MCF 10A (cell line): ENCODE measurements around the gene MAP4. TPM values are rescaled to one million over a fixed set of nuclear protein-coding genes. Genes with fewer than 3 reads are reported as not detected.

ENCODE experiments used
- BruUV-seq: library from RNA; stranded (reverse); fragments of 400-500 nt; replicated peaks from 2 replicates; lab custom pipeline; 2021; lab: Mats Ljungman, UMichigan
- CTCF ChIA-PET: fragments of 300-600 bp; sonication (Branson Sonifier 250); formaldehyde crosslinking; extraction: SDS; loops from one replicate; lab custom pipeline; 2021; ENCODE audit warnings: antibody characterized with exemption, inconsistent platforms; lab: Yijun Ruan, JAX
- POLR2A ChIA-PET: fragments of 300-600, 350-650 bp; sonication (Branson Sonifier 250); formaldehyde crosslinking; extraction: SDS; loops from one replicate; lab custom pipeline; 2020; ENCODE audit warnings: antibody characterized with exemption, inconsistent platforms; lab: Yijun Ruan, JAX
- DNase-seq: peaks from one replicate; pipeline ENCODE4 v3.0.0-alpha.2; 2018; ENCODE audit not compliant: unreplicated experiment
- H3K27ac Mint-ChIP-seq: one replicate; pipeline ENCODE4 v1.8.0; 2022; ENCODE audit warnings: mild to moderate bottlenecking, low read depth, mixed read lengths; ENCODE audit not compliant: unreplicated experiment
- H3K27me3 Mint-ChIP-seq: one replicate; pipeline ENCODE4 v1.8.0; 2022; ENCODE audit warnings: mixed read lengths; ENCODE audit not compliant: insufficient read depth, unreplicated experiment
- H3K36me3 Mint-ChIP-seq: one replicate; pipeline ENCODE4 v1.8.0; 2022; ENCODE audit warnings: mild to moderate bottlenecking, moderate library complexity, mixed read lengths; ENCODE audit not compliant: insufficient read depth, unreplicated experiment
- H3K4me1 Mint-ChIP-seq: one replicate; pipeline ENCODE4 v1.8.0; 2022; ENCODE audit warnings: mixed read lengths; ENCODE audit not compliant: insufficient read depth, unreplicated experiment
- H3K4me3 Mint-ChIP-seq: one replicate; pipeline ENCODE4 v1.8.0; 2022; ENCODE audit warnings: mild to moderate bottlenecking, moderate library complexity, mixed read lengths; ENCODE audit not compliant: unreplicated experiment
- H3K9me3 Mint-ChIP-seq: one replicate; pipeline ENCODE4 v1.8.0; 2022; ENCODE audit warnings: mixed read lengths; ENCODE audit not compliant: unreplicated experiment
- intact Hi-C: fragments of 100-400 bp; cut with micrococcal nuclease; formaldehyde crosslinking; loops from 2 replicates; pipeline ENCODE4 v1.14.1; 2022
- total RNA-seq: library from RNA; stranded (reverse); gene quantifications from 2 replicates; pipeline ENCODE4 v1.2.3, GENCODE V29; 2022
- TF ChIP-seq, protein P1 (sequence below): fragments of 200-600 bp; IDR thresholded peaks from one replicate; pipeline ENCODE4 v1.8.0; 2022; ENCODE audit warnings: antibody characterized with exemption, mild to moderate bottlenecking; ENCODE audit not compliant: unreplicated experiment

MAP4 gene
- total RNA-seq, 1 experiment from 2014 or later, result 217 TPM

DNA sequence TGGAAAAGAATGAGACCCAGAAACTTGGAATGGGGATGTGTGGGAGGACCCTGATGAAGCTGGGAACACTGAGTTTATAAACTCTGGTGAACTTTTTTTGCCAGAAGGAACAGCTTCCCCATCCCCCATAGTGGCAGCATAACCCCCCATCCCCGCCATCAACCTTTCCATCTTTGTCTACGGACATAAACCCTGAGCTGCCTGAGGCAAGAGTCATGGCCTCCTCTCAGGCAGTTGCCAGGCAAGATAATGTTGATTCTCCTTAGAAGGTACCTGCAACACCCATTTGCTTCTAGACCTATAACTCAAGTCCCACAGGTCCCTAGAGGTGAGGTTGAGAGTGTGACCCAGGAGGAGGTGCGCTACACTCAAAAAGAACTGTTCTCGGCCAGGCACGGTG lies 11.5 kb downstream of the MAP4 start:
- Mint-ChIP-seq H3K27ac (no peak overlapping the region), H3K9me3 (no peaks in the 10 kb centered on the region), H3K4me3 (no peak overlapping the region), H3K27me3 (no peaks in the 10 kb centered on the region), H3K36me3 (peaks cover 18% of the 10 kb centered on the region), H3K4me1 (no peaks in the 10 kb centered on the region)
- DNase-seq, result no peak
- POLR2A ChIA-PET, result interaction anchor here (1.0 kb wide), 1 partner anchor 12 kb away, joined by 3 read pairs; no protein-coding TSS in a partner anchor
- TF ChIP-seq, protein P1, sequence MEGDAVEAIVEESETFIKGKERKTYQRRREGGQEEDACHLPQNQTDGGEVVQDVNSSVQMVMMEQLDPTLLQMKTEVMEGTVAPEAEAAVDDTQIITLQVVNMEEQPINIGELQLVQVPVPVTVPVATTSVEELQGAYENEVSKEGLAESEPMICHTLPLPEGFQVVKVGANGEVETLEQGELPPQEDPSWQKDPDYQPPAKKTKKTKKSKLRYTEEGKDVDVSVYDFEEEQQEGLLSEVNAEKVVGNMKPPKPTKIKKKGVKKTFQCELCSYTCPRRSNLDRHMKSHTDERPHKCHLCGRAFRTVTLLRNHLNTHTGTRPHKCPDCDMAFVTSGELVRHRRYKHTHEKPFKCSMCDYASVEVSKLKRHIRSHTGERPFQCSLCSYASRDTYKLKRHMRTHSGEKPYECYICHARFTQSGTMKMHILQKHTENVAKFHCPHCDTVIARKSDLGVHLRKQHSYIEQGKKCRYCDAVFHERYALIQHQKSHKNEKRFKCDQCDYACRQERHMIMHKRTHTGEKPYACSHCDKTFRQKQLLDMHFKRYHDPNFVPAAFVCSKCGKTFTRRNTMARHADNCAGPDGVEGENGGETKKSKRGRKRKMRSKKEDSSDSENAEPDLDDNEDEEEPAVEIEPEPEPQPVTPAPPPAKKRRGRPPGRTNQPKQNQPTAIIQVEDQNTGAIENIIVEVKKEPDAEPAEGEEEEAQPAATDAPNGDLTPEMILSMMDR, result no peak
- intact Hi-C loops, result no loop called here
- no TSS peak for BruUV-seq
- CTCF ChIA-PET, result no interaction called here

DNA sequence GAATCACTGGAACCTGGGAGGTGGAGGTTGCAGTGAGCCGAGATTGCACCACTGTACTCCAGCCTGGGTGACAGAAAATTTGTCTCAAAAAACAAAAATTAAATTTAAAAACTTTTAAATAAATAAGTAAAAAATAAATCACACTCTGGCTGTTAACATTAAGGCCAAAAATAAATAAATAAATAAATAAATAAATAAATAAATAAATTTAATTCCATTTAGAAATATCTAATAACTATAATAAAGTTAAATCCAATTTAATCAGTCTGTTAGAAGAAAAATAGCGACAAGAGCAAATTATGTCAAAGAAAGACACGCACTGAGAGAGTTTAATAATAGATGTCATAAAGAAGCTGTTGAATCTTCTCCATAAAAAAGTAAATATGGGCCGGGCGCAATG lies 13.4 kb downstream of the MAP4 start:
- intact Hi-C loops, result no loop called here
- ChIA-PET CTCF (interaction anchor here (0.6 to 5.7 kb wide), 3 partner anchors 10 to 81 kb away, joined by 3 to 32 read pairs (median 4); no protein-coding TSS in a partner anchor), POLR2A (no interaction called here)
- peaks cover 19% of the 10 kb centered on the region for H3K36me3 Mint-ChIP-seq
- no peak for DNase-seq
- TF ChIP-seq, protein P1, result no peak
- H3K4me1 Mint-ChIP-seq, result no peaks in the 10 kb centered on the region
- no TSS peak for BruUV-seq
- no peak overlapping the region for H3K27ac Mint-ChIP-seq
- H3K27me3 Mint-ChIP-seq, result no peaks in the 10 kb centered on the region
- no peak overlapping the region for H3K4me3 Mint-ChIP-seq
- no peaks in the 10 kb centered on the region for H3K9me3 Mint-ChIP-seq

DNA sequence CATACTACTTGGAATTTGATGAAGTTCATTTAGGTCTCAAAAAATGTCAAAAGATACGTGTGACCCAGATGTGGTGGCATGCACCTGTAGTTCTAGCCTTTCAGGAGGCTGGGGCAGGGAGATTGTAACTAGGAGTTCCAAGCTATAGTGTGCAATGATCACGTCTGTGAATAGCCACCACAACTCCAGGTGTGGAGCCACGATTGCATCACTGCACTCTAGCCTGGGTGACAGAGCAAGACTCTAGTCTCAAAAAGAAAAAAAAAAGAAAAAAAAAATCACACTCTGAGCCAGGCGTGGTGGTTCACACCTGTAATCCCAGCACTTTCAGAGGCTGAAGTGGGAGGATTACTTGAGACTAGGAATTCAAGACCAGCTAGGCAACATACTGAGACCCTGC lies 14.2 kb downstream of the MAP4 start:
- BruUV-seq, result no TSS peak
- Mint-ChIP-seq H3K4me3 (no peak overlapping the region), H3K27me3 (no peaks in the 10 kb centered on the region), H3K9me3 (no peaks in the 10 kb centered on the region), H3K36me3 (peaks cover 18% of the 10 kb centered on the region), H3K27ac (no peak overlapping the region), H3K4me1 (peaks cover 1% of the 10 kb centered on the region)
- ChIA-PET CTCF (interaction anchor here (0.6 to 5.7 kb wide), 4 partner anchors 12 to 177 kb away, joined by 3 to 32 read pairs (median 4); no protein-coding TSS in a partner anchor), POLR2A (interaction anchor here (1.4 kb wide), 1 partner anchor 17 kb away, joined by 7 read pairs; no protein-coding TSS in a partner anchor)
- no peak for DNase-seq
- intact Hi-C loops, result no loop called here
- TF ChIP-seq, protein P1, result no peak

DNA sequence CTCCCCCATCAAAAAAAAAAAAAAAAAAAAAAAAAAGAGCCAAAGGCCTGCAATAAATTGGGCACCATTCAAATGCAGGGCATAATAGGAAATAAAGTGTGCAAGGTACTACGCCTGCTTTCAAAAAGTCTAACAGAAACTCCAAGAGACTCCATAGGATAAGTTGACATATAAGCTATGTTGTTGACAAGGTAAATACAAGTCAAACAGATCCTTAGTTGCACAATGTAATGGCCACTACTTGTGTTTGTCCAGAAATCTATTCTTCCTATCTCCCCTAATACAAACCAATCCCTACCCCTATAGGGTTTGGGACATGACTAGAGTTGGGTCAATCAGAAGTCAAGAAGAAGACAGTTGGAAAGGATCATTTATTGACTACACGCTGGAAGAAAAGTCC lies 16.0 kb downstream of the MAP4 start:
- Mint-ChIP-seq H3K27ac (no peak overlapping the region), H3K9me3 (no peaks in the 10 kb centered on the region), H3K4me3 (no peak overlapping the region), H3K36me3 (peaks cover 16% of the 10 kb centered on the region), H3K27me3 (no peaks in the 10 kb centered on the region), H3K4me1 (peaks cover 8% of the 10 kb centered on the region)
- no peak for DNase-seq
- TF ChIP-seq, protein P1, result no peak
- intact Hi-C loops, result no loop called here
- ChIA-PET CTCF (interaction anchor here (0.9 to 5.7 kb wide), 3 partner anchors 10 to 151 kb away, joined by 3 to 32 read pairs (median 3); no protein-coding TSS in a partner anchor), POLR2A (interaction anchor here (1.0 kb wide), 2 partner anchors 11 to 32 kb away, joined by 3 to 4 read pairs; no protein-coding TSS in a partner anchor)
- BruUV-seq, result no TSS peak
